IMR-90 (cell line): Measurements from ENCODE around the gene BICD2. TPM values are rescaled to one million over a fixed set of nuclear protein-coding genes. Genes with fewer than 3 reads are reported as not detected.

ENCODE experiments used
- ATAC-seq: fragments of 200-7000 bp; cut with Tn5 transposase; 2 replicates; pipeline ENCODE4 v1.9.1; 2020; ENCODE audit warnings: low read depth, mild to moderate bottlenecking, moderate library complexity
- BruUV-seq: library from RNA; stranded (reverse); fragments of 400-500 nt; replicated peaks from 2 replicates; lab custom pipeline; 2021; lab: Mats Ljungman, UMichigan
- CTCF ChIA-PET: fragments of 300-600 bp; formaldehyde crosslinking; extraction: SDS; loops from one replicate; lab custom pipeline; 2021; ENCODE audit warnings: antibody characterized with exemption; lab: Yijun Ruan, JAX
- POLR2A ChIA-PET: fragments of 300-600 bp; sonication (Branson Sonifier 250); formaldehyde crosslinking; loops from one replicate; lab custom pipeline; 2022; ENCODE audit warnings: antibody characterized with exemption; ENCODE audit not compliant: unreplicated experiment; lab: Charles Lee
- DNase-seq: peaks from one replicate; pipeline ENCODE4 v3.0.0; 2013
- H2AFZ ChIP-seq: replicated peaks from 2 replicates; pipeline ENCODE3; 2013; ENCODE audit warnings: low read length, mild to moderate bottlenecking; ENCODE audit not compliant: poor library complexity
- H2AK5ac ChIP-seq: 2 replicates; pipeline ENCODE4 v1.6.1; 2013; ENCODE audit warnings: low read depth, low read length, inconsistent platforms
- H2AK9ac ChIP-seq: replicated peaks from 2 replicates; pipeline ENCODE3; 2013; ENCODE audit warnings: mild to moderate bottlenecking, low read depth, low read length, moderate library complexity; ENCODE audit not compliant: poor library complexity
- H2BK120ac ChIP-seq: 2 replicates; pipeline ENCODE4 v1.6.1; 2013; ENCODE audit warnings: low read depth, low read length, inconsistent platforms
- H2BK15ac ChIP-seq: 3 replicates; pipeline ENCODE4 v1.6.1; 2013; ENCODE audit warnings: low read depth, low read length, inconsistent platforms
- H2BK20ac ChIP-seq: 2 replicates; pipeline ENCODE4 v1.6.1; 2013; ENCODE audit warnings: low read depth, mild to moderate bottlenecking, inconsistent platforms, low read length, moderate library complexity
- H2BK5ac ChIP-seq: 2 replicates; pipeline ENCODE4 v1.6.1; 2013; ENCODE audit warnings: mild to moderate bottlenecking, low read depth, low read length, inconsistent platforms; ENCODE audit not compliant: poor library complexity, severe bottlenecking
- H3K14ac ChIP-seq: replicated peaks from 2 replicates; pipeline ENCODE4 v1.6.1; 2013; ENCODE audit warnings: low read depth, low read length, inconsistent platforms
- H3K18ac ChIP-seq: 2 replicates; pipeline ENCODE4 v1.6.1; 2013; ENCODE audit warnings: low read depth, low read length, control low read depth
- H3K23ac ChIP-seq: 2 replicates; pipeline ENCODE4 v1.6.1; 2013; ENCODE audit warnings: low read depth, low read length, inconsistent platforms
- H3K27ac ChIP-seq: 2 replicates; pipeline ENCODE4 v1.5.1; 2013; ENCODE audit warnings: mild to moderate bottlenecking, control low read depth, low read length; ENCODE audit not compliant: insufficient read depth
- H3K27me3 ChIP-seq: 2 replicates; pipeline ENCODE4 v1.6.1; 2013; ENCODE audit warnings: low read length; ENCODE audit not compliant: control insufficient read depth, insufficient read depth
- H3K36me3 ChIP-seq: 2 replicates; pipeline ENCODE4 v1.6.1; 2013; ENCODE audit warnings: low read length, mixed read lengths; ENCODE audit not compliant: control insufficient read depth, insufficient read depth
- H3K4ac ChIP-seq: 2 replicates; pipeline ENCODE4 v1.6.1; 2013; ENCODE audit warnings: low read depth, low read length, inconsistent platforms
- H3K4me1 ChIP-seq: 2 replicates; pipeline ENCODE4 v1.6.1; 2013; ENCODE audit warnings: low read length, mixed read lengths; ENCODE audit not compliant: control insufficient read depth, insufficient read depth
- H3K4me2 ChIP-seq: 2 replicates; pipeline ENCODE4 v1.6.1; 2013; ENCODE audit warnings: low read depth, mild to moderate bottlenecking, control low read depth, low read length, moderate library complexity
- H3K4me3 ChIP-seq: 2 replicates; pipeline ENCODE4 v1.5.1; 2013; ENCODE audit warnings: low read depth, mild to moderate bottlenecking, control low read depth, low read length, moderate library complexity; ENCODE audit not compliant: insufficient read depth
- H3K56ac ChIP-seq: 2 replicates; pipeline ENCODE4 v1.6.1; 2013; ENCODE audit warnings: low read length, inconsistent platforms; ENCODE audit not compliant: insufficient read depth; ENCODE audit errors: extremely low read depth
- H3K79me1 ChIP-seq, 2 experiments: 2 replicates each; pipeline ENCODE4 v1.6.1; 2013; ENCODE audit warnings: low read length in 2 of 2, inconsistent platforms in 1 of 2, low read depth in 1 of 2
- H3K9ac ChIP-seq: 2 replicates; pipeline ENCODE4 v1.6.1; 2013; ENCODE audit warnings: low read depth, low read length, control low read depth
- H3K9me1 ChIP-seq: 2 replicates; pipeline ENCODE4 v1.6.1; 2013; ENCODE audit warnings: low read length, inconsistent platforms; ENCODE audit not compliant: insufficient read depth
- H3K9me3 ChIP-seq: 2 replicates; pipeline ENCODE4 v1.6.1; 2013; ENCODE audit warnings: low read length; ENCODE audit not compliant: control insufficient read depth, insufficient read depth
- H4K20me1 ChIP-seq: 2 replicates; pipeline ENCODE4 v1.6.1; 2013; ENCODE audit warnings: low read length, inconsistent platforms; ENCODE audit not compliant: insufficient read depth
- H4K5ac ChIP-seq: 2 replicates; pipeline ENCODE4 v1.6.1; 2013; ENCODE audit warnings: mild to moderate bottlenecking, low read depth, low read length, control low read depth
- H4K8ac ChIP-seq, 2 experiments: 2 replicates each; pipeline ENCODE4 v1.6.1; 2013; ENCODE audit warnings: low read depth in 2 of 2, low read length in 2 of 2, control low read depth in 1 of 2, inconsistent platforms in 1 of 2
- H4K91ac ChIP-seq: 2 replicates; pipeline ENCODE4 v1.6.1; 2013; ENCODE audit warnings: low read depth, low read length, inconsistent platforms; ENCODE audit not compliant: insufficient read depth
- BHLHE40 ChIP-seq: fragments of 150-350 bp; IDR thresholded peaks from 2 replicates; pipeline ENCODE4 v1.6.1; 2016; ENCODE audit warnings: mild to moderate bottlenecking, low read depth, low read length
- CEBPB ChIP-seq: IDR thresholded peaks from 2 replicates; pipeline ENCODE4 v1.6.1; 2012; ENCODE audit warnings: low read depth, low read length, improper control_type of control experiment
- CHD1 ChIP-seq: IDR thresholded peaks from 2 replicates; pipeline ENCODE4 v1.6.1; 2012; ENCODE audit warnings: low read depth, low read length, improper control_type of control experiment
- CTCF ChIP-seq: conservative IDR thresholded peaks from 2 replicates; pipeline ENCODE4 v1.5.1; 2012; ENCODE audit warnings: mild to moderate bottlenecking, low read depth, low read length, improper control_type of control experiment
- ELK1 ChIP-seq: fragments of 150-350 bp; IDR thresholded peaks from 2 replicates; pipeline ENCODE4 v1.6.1; 2016; ENCODE audit warnings: low read depth, mild to moderate bottlenecking, low read length, moderate library complexity, borderline replicate concordance
- FOS ChIP-seq: fragments of 150-350 bp; IDR thresholded peaks from 2 replicates; pipeline ENCODE4 v1.6.1; 2016; ENCODE audit warnings: low read depth, low read length
- MAFK ChIP-seq: IDR thresholded peaks from 2 replicates; pipeline ENCODE4 v1.6.1; 2012; ENCODE audit warnings: low read depth, low read length, improper control_type of control experiment
- MAZ ChIP-seq: IDR thresholded peaks from 2 replicates; pipeline ENCODE4 v1.6.1; 2012; ENCODE audit warnings: low read depth, mild to moderate bottlenecking, low read length, improper control_type of control experiment, moderate library complexity, borderline replicate concordance
- MXI1 ChIP-seq: IDR thresholded peaks from 2 replicates; pipeline ENCODE4 v1.6.1; 2012; ENCODE audit warnings: low read depth, mild to moderate bottlenecking, low read length, moderate library complexity, borderline replicate concordance
- NFE2L2 ChIP-seq: fragments of 150-350 bp; IDR thresholded peaks from 2 replicates; pipeline ENCODE4 v1.6.1; 2016; ENCODE audit warnings: low read depth, mild to moderate bottlenecking, low read length
- POLR2A ChIP-seq: IDR thresholded peaks from 2 replicates; pipeline ENCODE4 v1.6.1; 2012; ENCODE audit warnings: mild to moderate bottlenecking, low read depth, low read length
- RAD21 ChIP-seq: IDR thresholded peaks from 2 replicates; pipeline ENCODE4 v1.6.1; 2012; ENCODE audit warnings: low read length, improper control_type of control experiment
- RCOR1 ChIP-seq: IDR thresholded peaks from 2 replicates; pipeline ENCODE4 v1.6.1; 2012; ENCODE audit warnings: mild to moderate bottlenecking, low read length, improper control_type of control experiment; ENCODE audit not compliant: insufficient replicate concordance
- RFX5 ChIP-seq: IDR thresholded peaks from 2 replicates; pipeline ENCODE4 v1.8.0; 2012; ENCODE audit warnings: low read depth, mild to moderate bottlenecking, low read length, moderate library complexity
- SMC3 ChIP-seq: fragments of 150-350 bp; IDR thresholded peaks from 2 replicates; pipeline ENCODE4 v1.6.1; 2016; ENCODE audit warnings: low read depth, mild to moderate bottlenecking, antibody characterized with exemption, low read length, moderate library complexity
- USF2 ChIP-seq: fragments of 150-350 bp; IDR thresholded peaks from 2 replicates; pipeline ENCODE4 v1.6.1; 2017; ENCODE audit warnings: mild to moderate bottlenecking, antibody characterized with exemption, low read length, low read depth
- WGBS, 2 experiments: methylation state at CpG; one replicate each; pipeline versions ENCODE4 v1.1.5 to v1.1.7; 2013; ENCODE audit warnings: missing lambda C conversion rate in 2 of 2; ENCODE audit not compliant: insufficient read length in 1 of 2; ENCODE audit errors: extremely low coverage in 2 of 2; 5-methylcytosine and 5-hydroxymethylcytosine counted together
- dilution Hi-C: fragments of 300-500 bp; cut with HindIII; formaldehyde crosslinking; loops from one replicate; pipeline ENCODE4 v1.14.3; 2018; ENCODE audit warnings: low sequenced_read_pairs; ENCODE audit not compliant: unreplicated experiment
- in situ Hi-C: fragments of 300-500 bp; cut with MboI; formaldehyde crosslinking; loops from 3 replicates; pipeline ENCODE4 v1.14.3; 2019; ENCODE audit warnings: low sequenced_read_pairs, inconsistent platforms, mixed read lengths
- intact Hi-C: fragments of 100-400 bp; cut with micrococcal nuclease; formaldehyde crosslinking; loops from 2 replicates; pipeline ENCODE4 v1.10.0; 2022
- polyA plus RNA-seq, 3 experiments: library from polyadenylated mRNA; depleted of rRNA; stranded (reverse); fragments of >200 nt; gene quantifications; 2 replicates each; pipeline ENCODE4 v1.2.3, GENCODE V29; 2012; ENCODE audit warnings: low replicate concordance in 1 of 3
- total RNA-seq: library from RNA; depleted of rRNA; stranded (reverse); fragments of >200 nt; gene quantifications from 2 replicates; pipeline ENCODE4 v1.2.3, GENCODE V29; 2012

Gene BICD2
- total and polyA plus RNA-seq, 2 of the 4 experiments (the other 2 are of a cell fraction), result 21.5 to 35.7 TPM

GRCh38 chr9:92775466-92775865 lies 10.8 kb upstream of the BICD2 start:
- DNase-seq (no peak), ATAC-seq (no peak)
- Histone ChIP-seq H2AK5ac (no peak overlapping the region), H3K4ac (no peak overlapping the region), H4K20me1 (peaks cover 3% of the 10 kb centered on the region; the same call in 1 of the 2 replicates), H3K27me3 (peaks cover 11% of the 10 kb centered on the region), H4K5ac (no peak overlapping the region), H2BK5ac (no peak overlapping the region), H2BK15ac (no peak overlapping the region), H2BK20ac (no peak overlapping the region), H2AK9ac (no peak overlapping the region), H3K36me3 (no peaks in the 10 kb centered on the region), H3K56ac (no peak overlapping the region), H3K4me1 (peaks cover 7% of the 10 kb centered on the region), H3K9me3 (peaks cover 3% of the 10 kb centered on the region), H3K9me1 (0 out of 2 replicates have a peak, but pooled peaks cover 6% of the 10 kb centered on the region), H3K4me2 (no peak overlapping the region), H3K79me1 (no peaks in the 10 kb centered on the region), H3K4me3 (no peak overlapping the region), H2BK120ac (no peak overlapping the region), H3K14ac (no peak overlapping the region), H3K27ac (no peak overlapping the region), H3K9ac (no peak overlapping the region), H3K18ac (no peak overlapping the region), H3K23ac (no peak overlapping the region), H4K8ac (no peak overlapping the region), H4K91ac (no peak overlapping the region), H2AFZ (no peak overlapping the region)
- in situ Hi-C loops (loop anchor here (25.0 kb wide), 1 partner anchor 438 kb away; the partner anchor contains the start of genes CENPP and NOL8), dilution Hi-C loops (no loop called here), intact Hi-C loops (no loop called here)
- no TSS peak for BruUV-seq
- 100% methylated on average over 2 of the region's 5 CpGs; no CpG with 5 or more reads in 1 of the 2 experiments for WGBS, 2 experiments
- CTCF ChIA-PET, result no interaction called here
- TF ChIP-seq CHD1 (no peak), USF2 (no peak), CEBPB (no peak), SMC3 (no peak), POLR2A (no peak), CTCF (no peak), MXI1 (no peak), ELK1 (no peak), RCOR1 (no peak), BHLHE40 (no peak), RFX5 (no peak), RAD21 (no peak), NFE2L2 (no peak), MAZ (no peak), MAFK (no peak), FOS (no peak)
- POLR2A ChIA-PET, result no interaction called here
